Measurements from ENCODE around the gene TAAR1.
"Not testable (repeated sequence)": the region's sequence is repeated elsewhere in the genome, so short reads cannot be mapped to it uniquely, and the experiment has no call there.

TAAR1 gene

GRCh38 chr6:132664309-132665034 is 5.5 kb upstream of the TAAR1 start:
- H3K27ac ChIP-seq (ENCODE audit: insufficient read depth, low read depth, low read length, poor library complexity, severe bottlenecking): no peak overlapping the region
- H3K4me1 ChIP-seq (ENCODE audit: control insufficient read depth, insufficient read depth, low read length): no peaks in the 10 kb centered on the region
- no peak overlapping the region for H3K4me3 ChIP-seq (ENCODE audit: insufficient read depth, low read depth, low read length)
- WGBS, 2 experiments: 94 to 98% methylated on average over 1 of the region's 1 CpG
- H3K36me3 ChIP-seq (ENCODE audit: control insufficient read depth, insufficient read depth, low read length): no peaks in the 10 kb centered on the region
- no peaks in the 10 kb centered on the region for H3K9me3 ChIP-seq (ENCODE audit: control insufficient read depth, low read length)
- no peaks in the 10 kb centered on the region for H3K27me3 ChIP-seq (ENCODE audit: control insufficient read depth, insufficient read depth, low read length, poor library complexity, severe bottlenecking)

DNA sequence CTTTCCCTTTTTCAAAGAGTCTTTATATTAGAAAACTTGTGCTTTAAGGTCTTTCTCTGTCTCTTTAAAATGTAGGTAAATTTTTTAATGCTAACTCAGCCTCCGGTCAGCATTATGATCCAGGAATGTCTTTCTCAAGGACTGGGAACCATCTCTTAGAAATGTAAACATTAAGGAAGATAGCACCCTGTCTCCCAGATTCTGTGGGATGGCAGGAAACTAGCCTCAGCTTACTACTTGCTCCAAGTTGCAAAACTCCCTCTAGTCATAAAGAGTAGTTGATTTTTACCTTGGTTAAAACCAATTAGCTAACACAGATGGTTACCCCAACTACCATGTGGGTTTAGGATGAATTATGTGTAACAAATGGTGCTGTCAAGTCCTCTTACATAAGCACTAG is 4.7 kb upstream of the TAAR1 start:
- H3K36me3 ChIP-seq (ENCODE audit: control insufficient read depth, insufficient read depth, low read length): no peaks in the 10 kb centered on the region
- no peaks in the 10 kb centered on the region for H3K9me3 ChIP-seq (ENCODE audit: control insufficient read depth, low read length)
- H3K27me3 ChIP-seq (ENCODE audit: control insufficient read depth, insufficient read depth, low read length, poor library complexity, severe bottlenecking): no peaks in the 10 kb centered on the region
- no peak overlapping the region for H3K4me3 ChIP-seq (ENCODE audit: insufficient read depth, low read depth, low read length)
- 91 to 95% methylated on average over 1 of the region's 1 CpG for WGBS, 2 experiments
- no peak overlapping the region for H3K27ac ChIP-seq (ENCODE audit: insufficient read depth, low read depth, low read length, poor library complexity, severe bottlenecking)
- H3K4me1 ChIP-seq (ENCODE audit: control insufficient read depth, insufficient read depth, low read length): no peaks in the 10 kb centered on the region

DNA sequence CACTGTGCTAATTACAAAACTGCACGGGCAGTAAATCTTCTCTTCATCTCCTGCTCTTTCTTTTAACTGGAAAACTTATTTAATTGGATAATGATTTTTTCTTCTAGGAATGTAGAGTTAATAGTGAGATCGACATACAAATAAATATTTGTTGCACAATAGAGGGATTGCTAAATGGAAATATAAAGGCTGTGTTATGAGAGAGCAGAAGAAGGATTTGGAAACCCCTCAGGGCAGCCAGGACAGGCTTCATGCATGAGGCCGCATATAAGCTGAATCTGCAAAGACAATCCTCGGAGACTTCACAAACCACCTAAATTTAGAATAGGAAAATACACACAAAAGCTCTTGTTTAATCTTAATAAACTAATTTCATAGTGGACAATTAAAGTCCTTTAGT is 2.9 kb upstream of the TAAR1 start:
- Histone ChIP-seq H3K27ac (ENCODE audit: insufficient read depth, low read depth, low read length, poor library complexity, severe bottlenecking) (no peak overlapping the region), H3K9me3 (ENCODE audit: control insufficient read depth, low read length) (no peaks in the 10 kb centered on the region), H3K4me3 (ENCODE audit: insufficient read depth, low read depth, low read length) (no peak overlapping the region), H3K4me1 (ENCODE audit: control insufficient read depth, insufficient read depth, low read length) (no peaks in the 10 kb centered on the region), H3K36me3 (ENCODE audit: control insufficient read depth, insufficient read depth, low read length) (no peaks in the 10 kb centered on the region), H3K27me3 (ENCODE audit: control insufficient read depth, insufficient read depth, low read length, poor library complexity, severe bottlenecking) (no peaks in the 10 kb centered on the region)
- 96 to 100% methylated on average over 2 to 4 of the region's 4 CpGs for WGBS, 2 experiments

GRCh38 chr6:132651062-132651461 is 7.9 kb downstream of the TAAR1 start:
- WGBS, 2 experiments: 94 to 95% methylated on average over 3 of the region's 3 CpGs
- H3K4me1 ChIP-seq (ENCODE audit: control insufficient read depth, insufficient read depth, low read length): no peaks in the 10 kb centered on the region
- no peaks in the 10 kb centered on the region for H3K9me3 ChIP-seq (ENCODE audit: control insufficient read depth, low read length)
- no peak overlapping the region for H3K27ac ChIP-seq (ENCODE audit: insufficient read depth, low read depth, low read length, poor library complexity, severe bottlenecking)
- H3K36me3 ChIP-seq (ENCODE audit: control insufficient read depth, insufficient read depth, low read length): no peaks in the 10 kb centered on the region
- H3K4me3 ChIP-seq (ENCODE audit: insufficient read depth, low read depth, low read length): no peak overlapping the region
- H3K27me3 ChIP-seq (ENCODE audit: control insufficient read depth, insufficient read depth, low read length, poor library complexity, severe bottlenecking): no peaks in the 10 kb centered on the region

DNA sequence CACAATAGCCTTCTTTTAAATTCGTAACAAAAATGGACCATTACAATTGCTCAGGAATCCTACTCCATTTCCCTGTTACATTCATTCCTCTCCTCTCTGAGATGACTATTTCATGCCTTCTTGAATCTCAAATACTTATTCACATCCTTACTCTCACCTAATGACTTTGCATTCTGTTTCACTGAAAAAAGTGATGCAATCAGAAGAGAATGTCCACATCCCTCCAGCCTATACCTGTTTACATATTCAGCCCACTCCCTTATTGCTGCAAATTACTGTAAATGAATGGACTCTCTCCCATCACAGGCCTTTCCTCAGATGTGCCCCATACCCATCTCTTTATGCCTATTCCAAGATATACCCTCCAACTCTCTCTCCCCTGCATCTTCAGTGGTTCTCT is 8.6 kb downstream of the TAAR1 start:
- Histone ChIP-seq H3K9me3 (ENCODE audit: control insufficient read depth, low read length) (no peaks in the 10 kb centered on the region), H3K4me3 (ENCODE audit: insufficient read depth, low read depth, low read length) (no peak overlapping the region), H3K4me1 (ENCODE audit: control insufficient read depth, insufficient read depth, low read length) (no peaks in the 10 kb centered on the region), H3K27ac (ENCODE audit: insufficient read depth, low read depth, low read length, poor library complexity, severe bottlenecking) (no peak overlapping the region), H3K27me3 (ENCODE audit: control insufficient read depth, insufficient read depth, low read length, poor library complexity, severe bottlenecking) (no peaks in the 10 kb centered on the region), H3K36me3 (ENCODE audit: control insufficient read depth, insufficient read depth, low read length) (no peaks in the 10 kb centered on the region)
- 86 to 94% methylated on average over 1 of the region's 1 CpG for WGBS, 2 experiments

DNA sequence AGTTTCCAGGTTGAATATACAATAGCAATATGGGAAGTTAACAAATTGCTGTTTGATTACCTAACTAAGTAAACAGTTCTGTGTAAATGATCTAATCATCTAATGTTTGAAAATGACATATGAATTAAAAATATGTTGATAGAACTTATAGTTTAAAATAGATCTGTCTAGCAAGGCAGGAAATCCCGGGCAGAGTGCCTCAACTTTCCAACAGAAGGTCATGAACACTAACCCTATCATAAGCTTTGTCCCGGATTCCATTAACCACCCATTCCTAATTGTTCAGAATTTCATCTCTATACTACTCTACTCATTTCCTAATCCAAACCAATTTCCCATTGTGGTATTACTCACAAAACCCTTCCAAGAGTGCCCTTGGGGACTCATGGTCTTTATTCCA is 10.2 kb downstream of the TAAR1 start:
- Histone ChIP-seq H3K9me3 (ENCODE audit: control insufficient read depth, low read length) (no peaks in the 10 kb centered on the region), H3K27ac (ENCODE audit: insufficient read depth, low read depth, low read length, poor library complexity, severe bottlenecking) (no peak overlapping the region), H3K4me3 (ENCODE audit: insufficient read depth, low read depth, low read length) (no peak overlapping the region), H3K4me1 (ENCODE audit: control insufficient read depth, insufficient read depth, low read length) (no peaks in the 10 kb centered on the region), H3K27me3 (ENCODE audit: control insufficient read depth, insufficient read depth, low read length, poor library complexity, severe bottlenecking) (no peaks in the 10 kb centered on the region), H3K36me3 (ENCODE audit: control insufficient read depth, insufficient read depth, low read length) (no peaks in the 10 kb centered on the region)
- 82 to 91% methylated on average over 2 of the region's 2 CpGs for WGBS, 2 experiments

- H3K4me3 ChIP-seq (ENCODE audit: insufficient read depth, low read depth, low read length): no peak overlapping the region
- 95 to 97% methylated on average over 2 of the region's 2 CpGs for WGBS, 2 experiments
- H3K27ac ChIP-seq (ENCODE audit: insufficient read depth, low read depth, low read length, poor library complexity, severe bottlenecking): no peak overlapping the region
- no peaks in the 10 kb centered on the region for H3K9me3 ChIP-seq (ENCODE audit: control insufficient read depth, low read length)
- H3K27me3 ChIP-seq (ENCODE audit: control insufficient read depth, insufficient read depth, low read length, poor library complexity, severe bottlenecking): no peaks in the 10 kb centered on the region
- no peaks in the 10 kb centered on the region for H3K36me3 ChIP-seq (ENCODE audit: control insufficient read depth, insufficient read depth, low read length)
- no peaks in the 10 kb centered on the region for H3K4me1 ChIP-seq (ENCODE audit: control insufficient read depth, insufficient read depth, low read length)
Observed at GRCh38 chr6:132648356-132648755, 10.6 kb downstream of the TAAR1 start.

- Histone ChIP-seq H3K4me1 (ENCODE audit: control insufficient read depth, insufficient read depth, low read length) (no peaks in the 10 kb centered on the region), H3K27ac (ENCODE audit: insufficient read depth, low read depth, low read length, poor library complexity, severe bottlenecking) (no peak overlapping the region), H3K36me3 (ENCODE audit: control insufficient read depth, insufficient read depth, low read length) (no peaks in the 10 kb centered on the region), H3K9me3 (ENCODE audit: control insufficient read depth, low read length) (no peaks in the 10 kb centered on the region), H3K4me3 (ENCODE audit: insufficient read depth, low read depth, low read length) (no peak overlapping the region), H3K27me3 (ENCODE audit: control insufficient read depth, insufficient read depth, low read length, poor library complexity, severe bottlenecking) (no peaks in the 10 kb centered on the region)
- WGBS, 2 experiments: 92 to 95% methylated on average over 3 of the region's 3 CpGs
Observed at GRCh38 chr6:132643547-132643946, 15.4 kb downstream of the TAAR1 start.

DNA sequence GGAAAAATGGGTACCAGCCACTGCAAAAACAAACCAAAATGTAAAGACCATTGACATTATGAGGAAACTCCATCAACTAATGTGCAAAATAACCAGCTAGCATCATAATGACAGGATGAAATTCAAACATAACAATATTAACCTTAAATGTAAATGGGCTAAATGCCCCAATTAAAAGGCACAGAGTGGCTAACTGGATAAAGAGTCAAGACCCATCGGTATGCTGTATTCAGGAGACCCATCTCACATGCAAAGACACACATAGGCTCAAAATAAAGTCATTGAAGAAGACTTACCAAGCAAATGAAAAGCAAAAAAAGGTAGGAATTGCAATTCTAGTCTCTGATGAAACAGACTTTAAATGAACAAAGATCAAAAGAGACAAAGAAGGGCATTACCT is 21.8 kb downstream of the TAAR1 start:
- not testable (repeated sequence) for H3K36me3 ChIP-seq (ENCODE audit: control insufficient read depth, insufficient read depth, low read length); H3K27ac ChIP-seq (ENCODE audit: insufficient read depth, low read depth, low read length, poor library complexity, severe bottlenecking); H3K4me3 ChIP-seq (ENCODE audit: insufficient read depth, low read depth, low read length); H3K27me3 ChIP-seq (ENCODE audit: control insufficient read depth, insufficient read depth, low read length, poor library complexity, severe bottlenecking); H3K9me3 ChIP-seq (ENCODE audit: control insufficient read depth, low read length); H3K4me1 ChIP-seq (ENCODE audit: control insufficient read depth, insufficient read depth, low read length)
- 85 to 91% methylated on average over 1 of the region's 1 CpG for WGBS, 2 experiments

DNA sequence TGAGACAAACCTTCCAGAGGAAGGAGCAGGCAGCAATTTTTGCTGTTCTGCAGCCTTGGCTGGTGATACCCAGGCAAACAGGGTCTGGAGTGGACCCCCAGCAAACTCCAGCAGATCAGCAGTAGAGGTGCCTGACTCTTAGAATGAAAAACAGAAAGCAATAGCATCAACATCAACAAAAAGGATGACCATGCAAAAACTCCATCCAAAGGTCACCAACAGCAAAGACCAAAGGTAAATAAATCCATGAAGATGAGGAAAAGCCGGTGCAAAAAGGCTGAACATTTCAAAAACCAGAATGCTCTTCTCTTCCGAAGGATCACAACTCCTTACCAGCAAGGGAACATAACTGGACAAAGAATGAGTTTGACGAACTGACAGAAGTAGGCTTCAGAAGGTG is 23.1 kb downstream of the TAAR1 start:
- not testable (repeated sequence) for H3K27ac ChIP-seq (ENCODE audit: insufficient read depth, low read depth, low read length, poor library complexity, severe bottlenecking); H3K9me3 ChIP-seq (ENCODE audit: control insufficient read depth, low read length); H3K36me3 ChIP-seq (ENCODE audit: control insufficient read depth, insufficient read depth, low read length); H3K4me1 ChIP-seq (ENCODE audit: control insufficient read depth, insufficient read depth, low read length); H3K27me3 ChIP-seq (ENCODE audit: control insufficient read depth, insufficient read depth, low read length, poor library complexity, severe bottlenecking); H3K4me3 ChIP-seq (ENCODE audit: insufficient read depth, low read depth, low read length)
- 94 to 98% methylated on average over 3 of the region's 3 CpGs for WGBS, 2 experiments

DNA sequence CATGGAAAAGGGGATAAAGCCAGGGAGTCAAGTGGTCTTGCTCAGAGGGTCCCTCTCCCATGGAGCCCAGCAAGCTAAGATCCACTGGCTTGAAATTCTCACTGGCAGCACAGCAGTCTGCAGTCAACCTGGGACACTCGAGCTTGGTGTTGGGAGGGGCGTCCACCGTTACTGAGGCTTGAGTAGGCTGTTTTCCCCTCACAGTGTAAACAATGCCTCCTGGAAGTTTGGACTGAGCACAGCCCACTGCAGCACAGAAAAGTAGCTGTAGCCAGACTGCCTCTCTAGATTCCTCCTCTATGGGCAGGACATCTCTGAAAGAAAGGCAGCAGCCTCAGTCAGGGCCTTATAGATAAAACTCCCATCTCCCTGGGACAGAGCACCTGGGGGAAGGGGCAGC is 23.7 kb downstream of the TAAR1 start:
- not testable (repeated sequence) for H3K27me3 ChIP-seq (ENCODE audit: control insufficient read depth, insufficient read depth, low read length, poor library complexity, severe bottlenecking); H3K4me3 ChIP-seq (ENCODE audit: insufficient read depth, low read depth, low read length)
- WGBS, 2 experiments: 80 to 81% methylated on average over 3 of the region's 3 CpGs

More for the DNA sequence above, 23.7 kb downstream of the TAAR1 start:
- not testable (repeated sequence) for H3K36me3 ChIP-seq (ENCODE audit: control insufficient read depth, insufficient read depth, low read length); H3K27ac ChIP-seq (ENCODE audit: insufficient read depth, low read depth, low read length, poor library complexity, severe bottlenecking); H3K9me3 ChIP-seq (ENCODE audit: control insufficient read depth, low read length); H3K4me1 ChIP-seq (ENCODE audit: control insufficient read depth, insufficient read depth, low read length)
